ENCODE results near the gene TSPAN11.

DNA sequence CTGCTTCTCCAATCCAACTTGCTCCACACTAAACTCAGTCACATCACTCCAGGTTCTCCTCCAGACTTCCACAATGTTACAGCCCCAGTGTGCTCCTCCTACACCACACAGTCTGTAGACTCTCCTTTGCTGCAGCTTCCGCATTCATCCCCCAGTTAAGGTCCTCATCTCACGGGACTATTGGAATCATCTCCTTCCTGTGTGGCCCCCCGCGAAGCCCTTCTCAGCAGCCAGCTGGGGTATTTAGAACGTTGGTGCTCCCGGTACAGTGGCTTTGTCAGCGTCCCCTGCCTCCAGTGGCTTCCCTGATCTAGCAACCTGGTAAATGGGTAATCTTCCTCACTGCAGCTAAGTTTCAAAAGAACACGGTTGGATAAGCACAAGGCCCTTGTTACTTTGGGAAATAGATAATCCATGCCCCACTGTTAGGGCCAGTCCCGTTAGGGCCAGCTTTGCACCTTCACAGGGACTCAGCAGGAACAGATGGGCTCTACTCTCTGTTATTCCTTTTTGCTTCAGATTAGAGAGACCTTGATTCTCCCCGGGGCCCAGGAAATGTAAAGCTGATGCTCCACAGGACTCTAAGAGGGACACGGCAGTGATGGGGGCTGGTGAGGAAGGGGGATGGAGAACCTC lies 823 bp upstream of the TSPAN11 start:
- TF ChIP-seq SP1 (IDR thresholded peaks at IDR 0.05) (no peak), NFRKB (IDR thresholded peaks at IDR 0.05) (no peak), TARDBP (IDR thresholded peaks at IDR 0.05) (no peak), FOXK2 (IDR thresholded peaks at IDR 0.05) (no peak)

Measured in HEK293T (cell line).